Fibroblast of lung (primary cell): ENCODE data around the gene PLEKHA1. TPM values are rescaled to one million over a fixed set of nuclear protein-coding genes. Genes with fewer than 3 reads are reported as not detected.

ENCODE experiments used
- DNase-seq, 2 donors: peaks; one replicate each; pipeline versions ENCODE4 v3.0.0 to v3.0.0-alpha.2; 2010; ENCODE audit warnings: low read depth in 2 of 2
- H2AFZ ChIP-seq: 2 replicates; pipeline ENCODE4 v1.5.1; 2012; ENCODE audit warnings: low read length, control low read depth, inconsistent platforms
- H3K27ac ChIP-seq: 2 replicates; pipeline ENCODE4 v1.5.1; 2011; ENCODE audit warnings: low read length, control low read depth; ENCODE audit not compliant: insufficient read depth
- H3K27me3 ChIP-seq: 2 replicates; pipeline ENCODE4 v1.5.1; 2011; ENCODE audit warnings: mild to moderate bottlenecking, low read length; ENCODE audit not compliant: control insufficient read depth, insufficient read depth
- H3K36me3 ChIP-seq: 2 replicates; pipeline ENCODE4 v1.5.1; 2011; ENCODE audit warnings: low read length; ENCODE audit not compliant: control insufficient read depth, insufficient read depth
- H3K4me1 ChIP-seq: 2 replicates; pipeline ENCODE4 v1.5.1; 2011; ENCODE audit warnings: low read length; ENCODE audit not compliant: control insufficient read depth, insufficient read depth; ENCODE audit errors: extremely low read depth
- H3K4me2 ChIP-seq: 2 replicates; pipeline ENCODE4 v1.5.1; 2011; ENCODE audit warnings: low read length, control low read depth; ENCODE audit not compliant: insufficient read depth; ENCODE audit errors: extremely low read depth
- H3K4me3 ChIP-seq, 4 experiments: fragments of 200-600 bp in 1 of 4; sonication (generic) in 1 of 4; replicated peaks in 1 of 4; 2 replicates each; pipeline ENCODE4 v1.5.1; 2011 to 2016; ENCODE audit warnings: low read length in 4 of 4, low read depth in 3 of 4, mild to moderate bottlenecking in 3 of 4, control low read depth in 2 of 4, inconsistent platforms in 1 of 4, mixed read lengths in 1 of 4; ENCODE audit not compliant: insufficient read depth in 1 of 4; ENCODE audit errors: control extremely low read depth in 1 of 4
- H3K79me2 ChIP-seq: 2 replicates; pipeline ENCODE4 v1.5.1; 2012; ENCODE audit warnings: mild to moderate bottlenecking, low read length, inconsistent platforms; ENCODE audit not compliant: control insufficient read depth, insufficient read depth
- H3K9ac ChIP-seq: 2 replicates; pipeline ENCODE4 v1.5.1; 2011; ENCODE audit warnings: mild to moderate bottlenecking, low read length, control low read depth; ENCODE audit not compliant: insufficient read depth
- H3K9me3 ChIP-seq: 2 replicates; pipeline ENCODE4 v1.5.1; 2012; ENCODE audit warnings: low read depth, low read length; ENCODE audit not compliant: control insufficient read depth, insufficient read depth
- H4K20me1 ChIP-seq: 2 replicates; pipeline ENCODE4 v1.5.1; 2011; ENCODE audit warnings: low read length; ENCODE audit not compliant: control insufficient read depth, insufficient read depth; ENCODE audit errors: extremely low read depth
- EZH2 ChIP-seq: IDR thresholded peaks from 2 replicates; pipeline ENCODE4 v1.5.1; 2012; ENCODE audit warnings: low read length, control low read depth, mild to moderate bottlenecking; ENCODE audit errors: missing control alignments
- polyA plus RNA-seq, 2 donors: library from polyadenylated mRNA; depleted of rRNA in 1 of 2; stranded (reverse) in 1 of 2; unstranded in 1 of 2; fragments of >200 nt; gene quantifications; 2 replicates each; pipeline ENCODE4 v1.2.1, GENCODE V29; 2011 to 2012; ENCODE audit warnings: missing spikeins in 1 of 2
- total RNA-seq: library from RNA; depleted of rRNA; stranded (reverse); fragments of >200 nt; gene quantifications from 2 replicates; pipeline ENCODE4 v1.2.1, GENCODE V29; 2014
- TF ChIP-seq, protein P1 (sequence below), 2 donors: IDR thresholded peaks in 1 of 2; conservative IDR thresholded peaks in 1 of 2; 1 replicate in 1 of 2; 2 replicates in 1 of 2; pipeline ENCODE4 v1.5.1; 2011 to 2012; ENCODE audit warnings: low read length in 2 of 2, control low read depth in 1 of 2, inconsistent platforms in 1 of 2, low read depth in 1 of 2, mild to moderate bottlenecking in 1 of 2

The PLEKHA1 gene
- total and polyA plus RNA-seq, 2 donors (not counting 1 experiment from before 2014, with no cell fraction given), result 14.4 to 37.9 TPM

DNA sequence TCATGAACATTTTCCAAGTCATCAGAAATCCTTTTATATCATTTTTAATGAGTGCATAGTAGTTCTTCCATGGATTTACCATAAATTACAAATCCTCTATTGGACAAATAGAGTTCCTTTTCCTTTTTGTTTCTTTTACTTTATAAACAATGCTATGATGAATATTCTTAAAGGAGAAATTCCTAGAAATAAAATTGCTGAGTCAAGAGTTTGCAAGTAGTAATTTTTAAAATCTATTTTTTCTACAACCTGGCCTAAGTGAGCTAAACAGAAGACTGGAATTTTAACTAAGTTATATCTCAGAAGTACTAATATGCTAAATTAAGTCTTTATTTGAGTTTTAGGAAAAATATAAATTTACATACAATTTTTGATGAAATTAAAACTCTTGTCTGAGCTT lies 38.8 kb downstream of the PLEKHA1 start:
- TF ChIP-seq EZH2, result no peak
- TF ChIP-seq, protein P1, sequence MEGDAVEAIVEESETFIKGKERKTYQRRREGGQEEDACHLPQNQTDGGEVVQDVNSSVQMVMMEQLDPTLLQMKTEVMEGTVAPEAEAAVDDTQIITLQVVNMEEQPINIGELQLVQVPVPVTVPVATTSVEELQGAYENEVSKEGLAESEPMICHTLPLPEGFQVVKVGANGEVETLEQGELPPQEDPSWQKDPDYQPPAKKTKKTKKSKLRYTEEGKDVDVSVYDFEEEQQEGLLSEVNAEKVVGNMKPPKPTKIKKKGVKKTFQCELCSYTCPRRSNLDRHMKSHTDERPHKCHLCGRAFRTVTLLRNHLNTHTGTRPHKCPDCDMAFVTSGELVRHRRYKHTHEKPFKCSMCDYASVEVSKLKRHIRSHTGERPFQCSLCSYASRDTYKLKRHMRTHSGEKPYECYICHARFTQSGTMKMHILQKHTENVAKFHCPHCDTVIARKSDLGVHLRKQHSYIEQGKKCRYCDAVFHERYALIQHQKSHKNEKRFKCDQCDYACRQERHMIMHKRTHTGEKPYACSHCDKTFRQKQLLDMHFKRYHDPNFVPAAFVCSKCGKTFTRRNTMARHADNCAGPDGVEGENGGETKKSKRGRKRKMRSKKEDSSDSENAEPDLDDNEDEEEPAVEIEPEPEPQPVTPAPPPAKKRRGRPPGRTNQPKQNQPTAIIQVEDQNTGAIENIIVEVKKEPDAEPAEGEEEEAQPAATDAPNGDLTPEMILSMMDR (conservative IDR thresholded peaks at IDR 0.05 in 1 of 2, IDR thresholded peaks at IDR 0.05 in 1 of 2; ENCODE audit: low read depth in 1 of 2, low read length in 2 of 2), result no peak
- Histone ChIP-seq H3K79me2 (no peaks in the 10 kb centered on the region), H3K4me1 (no peaks in the 10 kb centered on the region), H4K20me1 (no peaks in the 10 kb centered on the region), H3K4me3 (no peak overlapping the region), H3K27ac (no peak overlapping the region), H3K36me3 (no peaks in the 10 kb centered on the region), H2AFZ (no peak overlapping the region), H3K9me3 (no peaks in the 10 kb centered on the region), H3K27me3 (no peaks in the 10 kb centered on the region), H3K4me2 (no peak overlapping the region), H3K9ac (no peak overlapping the region)
- no peak for DNase-seq

DNA sequence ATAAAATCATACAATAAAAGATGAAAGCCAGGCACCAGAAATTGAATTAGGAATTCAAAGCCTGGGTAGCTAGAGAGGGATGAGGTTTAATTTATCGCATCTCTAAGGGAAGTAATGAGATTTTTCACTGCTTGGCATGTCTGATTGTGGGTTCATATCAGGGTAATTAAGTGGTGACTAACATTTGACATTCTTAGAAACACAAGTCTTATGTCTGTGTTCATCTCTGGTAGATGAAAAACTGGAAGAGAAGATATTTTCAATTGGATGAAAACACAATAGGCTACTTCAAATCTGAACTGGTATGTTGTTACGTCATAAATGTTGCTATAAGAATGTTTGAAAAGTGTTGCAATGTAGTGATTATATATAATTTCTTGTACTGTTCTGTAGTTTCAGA lies 43.2 kb downstream of the PLEKHA1 start:
- Histone ChIP-seq H3K79me2 (no peaks in the 10 kb centered on the region), H3K4me2 (no peak overlapping the region), H3K4me3 (no peak overlapping the region), H3K36me3 (no peaks in the 10 kb centered on the region), H3K4me1 (peaks cover 9% of the 10 kb centered on the region), H3K9me3 (no peaks in the 10 kb centered on the region), H3K9ac (no peak overlapping the region), H4K20me1 (no peaks in the 10 kb centered on the region), H3K27me3 (no peaks in the 10 kb centered on the region), H3K27ac (no peak overlapping the region), H2AFZ (no peak overlapping the region)
- no peak for TF ChIP-seq EZH2
- TF ChIP-seq, protein P1 (conservative IDR thresholded peaks at IDR 0.05 in 1 of 2, IDR thresholded peaks at IDR 0.05 in 1 of 2; ENCODE audit: low read depth in 1 of 2, low read length in 2 of 2), result no peak
- DNase-seq, result peak; percentile 18 to 72

DNA sequence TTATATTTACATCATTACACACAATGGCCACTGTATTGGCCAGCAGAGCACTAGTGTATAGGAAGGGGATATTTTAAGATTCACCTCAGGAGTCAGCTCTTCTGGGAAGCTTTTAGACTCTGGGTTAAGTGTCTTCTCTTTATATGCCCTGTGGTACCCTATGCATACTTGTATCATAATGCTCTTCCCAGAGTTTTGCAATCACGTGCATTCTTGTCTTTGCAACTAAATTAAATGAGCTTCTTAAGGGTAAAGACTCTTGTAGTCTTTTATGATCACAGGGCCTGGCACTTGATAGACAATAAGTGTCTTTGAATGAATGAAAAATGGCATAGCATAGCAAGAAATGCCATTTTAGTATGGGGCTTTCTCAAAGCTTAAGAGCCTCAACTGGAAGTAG lies 44.5 kb downstream of the PLEKHA1 start:
- H2AFZ ChIP-seq, result no peak overlapping the region

More for the DNA sequence above, 44.5 kb downstream of the PLEKHA1 start:
- Histone ChIP-seq H3K9ac (no peak overlapping the region), H3K4me2 (peak overlapping the region; percentile 27), H3K79me2 (no peaks in the 10 kb centered on the region), H3K4me3 (no peak overlapping the region), H3K27ac (no peak overlapping the region), H3K9me3 (no peaks in the 10 kb centered on the region), H4K20me1 (no peaks in the 10 kb centered on the region), H3K4me1 (peaks cover 9% of the 10 kb centered on the region), H3K36me3 (no peaks in the 10 kb centered on the region), H3K27me3 (no peaks in the 10 kb centered on the region)
- no peak for DNase-seq
- TF ChIP-seq, protein P1 (conservative IDR thresholded peaks at IDR 0.05 in 1 of 2, IDR thresholded peaks at IDR 0.05 in 1 of 2; ENCODE audit: low read depth in 1 of 2, low read length in 2 of 2), result no peak
- no peak for TF ChIP-seq EZH2
